Nephron (organoid): ENCODE results near the gene CASP5.
"Not testable (repeated sequence)": the region's sequence is repeated elsewhere in the genome, so short reads cannot be mapped to it uniquely, and the experiment has no call there.

Experiments used
- H3K27ac Mint-ChIP-seq, 3 experiments: 2 replicates each; pipeline ENCODE4 v1.8.0; 2020; ENCODE audit warnings: mixed read lengths in 3 of 3, mild to moderate bottlenecking in 2 of 3, moderate library complexity in 1 of 3
- H3K27me3 Mint-ChIP-seq: 2 replicates; pipeline ENCODE4 v1.8.0; 2021; ENCODE audit warnings: low read depth, mild to moderate bottlenecking, moderate library complexity, mixed read lengths
- H3K36me3 Mint-ChIP-seq: 2 replicates; pipeline ENCODE4 v1.8.0; 2020; ENCODE audit warnings: low read depth, mixed read lengths
- H3K4me1 Mint-ChIP-seq: 2 replicates; pipeline ENCODE4 v1.8.0; 2020; ENCODE audit warnings: mixed read lengths
- H3K4me3 Mint-ChIP-seq, 3 experiments: 2 replicates each; pipeline ENCODE4 v1.8.0; 2020; ENCODE audit warnings: mild to moderate bottlenecking in 3 of 3, mixed read lengths in 3 of 3, moderate library complexity in 2 of 3
- H3K9me3 Mint-ChIP-seq: 2 replicates; pipeline ENCODE4 v1.8.0; 2020; ENCODE audit warnings: mixed read lengths
- TF ChIP-seq, protein P1 (sequence below), 3 experiments: fragments of 200-600 bp; sonication (generic); IDR thresholded peaks; one replicate each; pipeline ENCODE4 v1.5.0; 2021; ENCODE audit warnings: antibody characterized with exemption in 3 of 3; ENCODE audit not compliant: unreplicated experiment in 3 of 3

CASP5 gene

DNA sequence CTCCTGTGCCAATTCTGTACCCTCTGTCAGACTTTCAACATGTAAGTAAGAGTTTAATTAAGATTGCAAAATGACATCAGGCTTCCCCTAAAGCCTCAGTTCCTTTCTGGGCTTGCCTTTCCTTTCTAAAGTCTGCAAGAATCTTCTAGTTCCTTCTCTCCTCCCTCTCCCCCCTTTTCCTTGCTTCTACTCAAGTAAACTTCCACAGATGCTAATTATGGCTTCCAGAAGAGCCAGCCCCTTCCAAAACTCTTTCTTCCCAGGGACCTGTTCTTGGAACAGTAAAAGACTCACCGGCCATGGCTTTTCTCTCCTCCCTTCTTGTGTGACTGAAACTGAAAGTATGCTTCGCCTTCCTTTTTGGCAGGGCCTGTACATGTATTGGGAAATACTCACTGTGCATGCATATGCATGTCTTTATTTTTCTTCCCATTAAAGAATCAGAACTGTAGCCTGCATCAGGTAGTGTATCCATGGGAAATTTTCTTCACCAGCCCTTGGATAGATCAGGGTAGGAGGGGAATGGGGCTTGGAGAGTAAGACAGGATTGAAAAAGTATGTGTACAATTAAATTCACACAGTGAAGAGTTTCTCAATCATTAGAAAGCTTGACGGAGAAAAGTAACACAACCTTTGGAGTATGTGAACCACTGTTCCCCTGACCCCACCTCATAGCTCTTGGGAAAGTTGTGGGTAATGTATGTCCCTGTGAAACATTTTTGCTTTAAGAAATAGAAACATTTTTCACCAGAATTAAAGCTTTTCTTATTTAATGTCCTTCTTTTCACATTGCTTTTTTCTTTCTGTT, 12.0 kb upstream of the CASP5 start, which contains the start of gene CASP1:
CASP1 (minus strand) TSS at position 332 of the 808 bp plus-strand sequence; CDS start at position 301, 31 bp downstream.
- Mint-ChIP-seq H3K4me3 (no peak within 1 kb of the TSS), H3K27me3 (no peaks in the 10 kb centered on the region), H3K9me3 (peaks cover 5% of the 10 kb centered on the region), H3K27ac (peak within 1 kb of the TSS in 1 of 3 experiments; percentile 20), H3K4me1 (no peaks in the 10 kb centered on the region), H3K36me3 (no peaks in the 10 kb centered on the region)
- TF ChIP-seq, protein P1, sequence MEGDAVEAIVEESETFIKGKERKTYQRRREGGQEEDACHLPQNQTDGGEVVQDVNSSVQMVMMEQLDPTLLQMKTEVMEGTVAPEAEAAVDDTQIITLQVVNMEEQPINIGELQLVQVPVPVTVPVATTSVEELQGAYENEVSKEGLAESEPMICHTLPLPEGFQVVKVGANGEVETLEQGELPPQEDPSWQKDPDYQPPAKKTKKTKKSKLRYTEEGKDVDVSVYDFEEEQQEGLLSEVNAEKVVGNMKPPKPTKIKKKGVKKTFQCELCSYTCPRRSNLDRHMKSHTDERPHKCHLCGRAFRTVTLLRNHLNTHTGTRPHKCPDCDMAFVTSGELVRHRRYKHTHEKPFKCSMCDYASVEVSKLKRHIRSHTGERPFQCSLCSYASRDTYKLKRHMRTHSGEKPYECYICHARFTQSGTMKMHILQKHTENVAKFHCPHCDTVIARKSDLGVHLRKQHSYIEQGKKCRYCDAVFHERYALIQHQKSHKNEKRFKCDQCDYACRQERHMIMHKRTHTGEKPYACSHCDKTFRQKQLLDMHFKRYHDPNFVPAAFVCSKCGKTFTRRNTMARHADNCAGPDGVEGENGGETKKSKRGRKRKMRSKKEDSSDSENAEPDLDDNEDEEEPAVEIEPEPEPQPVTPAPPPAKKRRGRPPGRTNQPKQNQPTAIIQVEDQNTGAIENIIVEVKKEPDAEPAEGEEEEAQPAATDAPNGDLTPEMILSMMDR (IDR thresholded peaks at IDR 0.05; ENCODE audit: unreplicated experiment in 3 of 3): no peak

DNA sequence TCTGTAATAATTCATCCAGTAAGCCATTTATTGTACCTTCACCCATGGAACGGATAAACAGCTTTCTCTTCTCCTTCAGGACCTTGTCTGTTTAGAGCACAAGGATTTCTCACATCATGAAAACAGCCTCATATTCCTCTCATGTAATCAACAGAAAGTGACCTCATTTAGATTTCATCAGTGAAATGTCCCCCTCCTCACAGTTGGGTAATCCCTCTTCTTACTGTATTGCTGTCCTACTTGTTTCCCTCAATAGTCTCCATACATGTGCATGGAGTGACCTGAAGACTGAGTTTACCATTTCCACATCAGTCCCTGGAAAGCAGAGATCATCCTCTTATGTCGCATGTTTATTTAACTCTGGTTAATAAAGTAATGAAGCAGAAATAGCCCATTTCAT, 11.4 kb upstream of the CASP5 start:
- H3K27me3 Mint-ChIP-seq, H3K4me3 Mint-ChIP-seq, H3K36me3 Mint-ChIP-seq, H3K9me3 Mint-ChIP-seq, H3K27ac Mint-ChIP-seq, H3K4me1 Mint-ChIP-seq: not testable (repeated sequence)

DNA sequence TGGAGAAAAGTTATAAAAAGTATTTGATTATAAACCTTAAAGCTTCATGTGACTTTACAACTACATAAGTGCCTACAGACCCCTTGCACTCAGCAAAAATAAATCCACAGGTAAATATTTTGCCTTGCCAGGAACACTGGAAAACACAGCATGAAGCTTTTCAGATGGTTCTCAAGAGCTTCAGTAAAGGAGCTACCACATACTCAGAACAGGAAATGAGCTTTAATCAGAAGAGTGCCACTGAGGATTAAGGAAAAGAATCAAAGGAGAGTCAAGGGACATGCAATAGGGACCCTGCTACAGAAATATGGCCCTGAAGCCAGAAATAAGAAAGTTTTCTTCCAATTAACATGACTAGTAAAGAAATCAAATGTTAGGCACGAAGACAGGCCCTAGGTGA, 10.8 kb upstream of the CASP5 start:
- TF ChIP-seq, protein P1 (IDR thresholded peaks at IDR 0.05; ENCODE audit: unreplicated experiment in 3 of 3): no peak
- H3K27ac Mint-ChIP-seq: no peak overlapping the region
- H3K36me3 Mint-ChIP-seq: no peaks in the 10 kb centered on the region
- no peaks in the 10 kb centered on the region for H3K27me3 Mint-ChIP-seq
- H3K4me3 Mint-ChIP-seq: no peak overlapping the region
- peaks cover 5% of the 10 kb centered on the region for H3K9me3 Mint-ChIP-seq
- no peaks in the 10 kb centered on the region for H3K4me1 Mint-ChIP-seq

DNA sequence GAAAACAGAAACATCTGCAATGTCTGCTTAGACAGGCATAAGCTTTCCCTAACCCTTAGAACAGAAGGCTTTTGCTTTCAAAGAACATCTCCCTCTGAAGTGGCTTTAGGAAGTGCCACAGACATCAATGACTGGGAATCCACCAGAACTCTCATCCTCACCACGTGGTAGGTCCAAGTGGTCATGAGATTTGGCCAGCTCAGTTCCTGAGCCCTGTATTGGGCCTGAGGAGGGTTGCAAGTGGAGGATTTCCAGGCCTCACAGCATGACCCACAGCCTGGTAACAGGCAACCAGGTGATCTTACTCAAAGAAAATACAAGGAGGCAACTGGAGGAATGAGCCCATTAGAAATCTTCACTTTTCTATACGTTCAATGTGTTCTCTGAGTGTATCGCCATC, 10.4 kb upstream of the CASP5 start:
- TF ChIP-seq, protein P1 (IDR thresholded peaks at IDR 0.05; ENCODE audit: unreplicated experiment in 3 of 3): no peak
- H3K27ac Mint-ChIP-seq: no peak overlapping the region
- no peaks in the 10 kb centered on the region for H3K27me3 Mint-ChIP-seq
- no peaks in the 10 kb centered on the region for H3K4me1 Mint-ChIP-seq
- H3K36me3 Mint-ChIP-seq: no peaks in the 10 kb centered on the region
- peaks cover 5% of the 10 kb centered on the region for H3K9me3 Mint-ChIP-seq
- H3K4me3 Mint-ChIP-seq: no peak overlapping the region

DNA sequence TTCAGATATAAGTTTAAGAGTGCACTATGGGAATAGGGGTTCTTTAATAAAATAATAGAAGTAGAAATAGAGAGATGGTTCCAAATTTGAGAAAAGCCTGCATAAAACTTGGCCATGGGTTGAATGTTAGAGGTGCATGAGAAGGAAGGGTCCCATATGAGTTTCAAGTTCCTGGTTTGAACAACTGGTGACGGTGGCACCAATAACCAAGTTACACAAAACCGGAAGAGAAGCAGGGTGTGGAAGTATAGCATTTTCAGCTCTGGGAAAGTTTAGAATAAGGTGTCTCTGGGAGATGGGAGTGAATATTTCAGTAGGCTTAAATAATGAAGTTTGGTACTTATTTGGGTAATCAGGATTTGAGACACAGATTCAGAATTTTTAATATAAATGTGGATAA, 9.5 kb upstream of the CASP5 start:
- Mint-ChIP-seq H3K27ac (no peak overlapping the region), H3K36me3 (no peaks in the 10 kb centered on the region), H3K27me3 (no peaks in the 10 kb centered on the region), H3K4me1 (no peaks in the 10 kb centered on the region), H3K4me3 (no peak overlapping the region), H3K9me3 (peaks cover 5% of the 10 kb centered on the region)
- TF ChIP-seq, protein P1 (IDR thresholded peaks at IDR 0.05; ENCODE audit: unreplicated experiment in 3 of 3): no peak

DNA sequence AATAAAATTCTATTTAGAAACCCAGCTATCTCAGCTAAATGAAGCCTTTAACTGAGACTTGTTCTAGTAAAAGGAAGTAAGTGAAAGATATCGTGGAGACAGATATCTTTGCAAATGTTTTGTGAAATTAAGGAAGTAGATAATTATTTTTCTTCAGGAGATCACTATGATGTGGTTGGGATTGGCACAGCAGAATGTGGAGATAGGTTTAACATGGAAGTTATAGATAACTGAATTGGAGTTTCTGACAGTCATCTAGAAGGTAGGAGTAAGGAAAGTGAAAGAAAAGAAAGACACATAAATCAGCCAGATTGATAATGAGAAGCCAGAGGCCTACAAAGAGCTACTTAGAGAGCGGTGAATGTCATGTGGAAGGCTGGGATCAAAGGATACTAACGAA, 4.7 kb upstream of the CASP5 start:
- no peak overlapping the region for H3K4me3 Mint-ChIP-seq
- H3K4me1 Mint-ChIP-seq: no peaks in the 10 kb centered on the region
- TF ChIP-seq, protein P1 (IDR thresholded peaks at IDR 0.05; ENCODE audit: unreplicated experiment in 3 of 3): no peak
- no peak overlapping the region for H3K27ac Mint-ChIP-seq
- H3K36me3 Mint-ChIP-seq: no peaks in the 10 kb centered on the region
- H3K9me3 Mint-ChIP-seq: peaks cover 2% of the 10 kb centered on the region
- no peaks in the 10 kb centered on the region for H3K27me3 Mint-ChIP-seq
